ENCODE data around the gene BTBD7.
A peak's percentile ranks its signal among the peaks of the same experiment; 100 is the strongest.

Gene BTBD7

GRCh38 chr14:93299866-93300265, 33.0 kb downstream of the BTBD7 start:
- H3K4me3 ChIP-seq (ENCODE audit: low read depth, low read length) = no peak overlapping the region
- no peak for DNase-seq (ENCODE audit: low read depth)
- in situ Hi-C loops (cut with HindIII; ENCODE audit: low sequenced_read_pairs) = no loop called here
- no peak for TF ChIP-seq CTCF (IDR thresholded peaks at IDR 0.05; ENCODE audit: low read depth, low read length, missing control alignments)

GRCh38 chr14:93299416-93299815, 33.4 kb downstream of the BTBD7 start:
- no peak for TF ChIP-seq CTCF (IDR thresholded peaks at IDR 0.05; ENCODE audit: low read depth, low read length, missing control alignments)
- in situ Hi-C loops (cut with HindIII; ENCODE audit: low sequenced_read_pairs) = no loop called here
- H3K4me3 ChIP-seq (ENCODE audit: low read depth, low read length) = no peak overlapping the region
- DNase-seq (ENCODE audit: low read depth) = no peak

- DNase-seq (ENCODE audit: low read depth) = no peak
- TF ChIP-seq CTCF (IDR thresholded peaks at IDR 0.05; ENCODE audit: low read depth, low read length, missing control alignments) = no peak
- no peak overlapping the region for H3K4me3 ChIP-seq (ENCODE audit: low read depth, low read length)
- in situ Hi-C loops (cut with HindIII; ENCODE audit: low sequenced_read_pairs) = no loop called here
Measured at GRCh38 chr14:93295541-93296220, 37.2 kb downstream of the BTBD7 start.

GRCh38 chr14:93286212-93286890, 46.5 kb downstream of the BTBD7 start:
- no peak for TF ChIP-seq CTCF (IDR thresholded peaks at IDR 0.05; ENCODE audit: low read depth, low read length, missing control alignments)
- in situ Hi-C loops (cut with HindIII; ENCODE audit: low sequenced_read_pairs) = no loop called here
- DNase-seq (ENCODE audit: low read depth) = no peak
- H3K4me3 ChIP-seq (ENCODE audit: low read depth, low read length) = no peak overlapping the region

- in situ Hi-C loops (cut with HindIII; ENCODE audit: low sequenced_read_pairs) = no loop called here
- peak; percentile 32 for DNase-seq (ENCODE audit: low read depth)
- no peak overlapping the region for H3K4me3 ChIP-seq (ENCODE audit: low read depth, low read length)
- TF ChIP-seq CTCF (IDR thresholded peaks at IDR 0.05; ENCODE audit: low read depth, low read length, missing control alignments) = no peak
Measured at GRCh38 chr14:93285044-93285443, 47.8 kb downstream of the BTBD7 start.

GRCh38 chr14:93281937-93282336, 50.9 kb downstream of the BTBD7 start:
- no peak for TF ChIP-seq CTCF (IDR thresholded peaks at IDR 0.05; ENCODE audit: low read depth, low read length, missing control alignments)
- no peak overlapping the region for H3K4me3 ChIP-seq (ENCODE audit: low read depth, low read length)
- in situ Hi-C loops (cut with HindIII; ENCODE audit: low sequenced_read_pairs) = no loop called here
- DNase-seq (ENCODE audit: low read depth) = no peak
